ENCODE results near the gene CNIH3.

- TF ChIP-seq CTCF (IDR thresholded peaks at IDR 0.05) (no peak), POLR2A (IDR thresholded peaks at IDR 0.05) (no peak)
Measured at GRCh38 chr1:224669403-224669802, 53.3 kb downstream of the CNIH3 start.
